ENCODE measurements around the gene TACC3.

TACC3 gene

GRCh38 chr4:1708581-1708980 lies 12.7 kb upstream of the TACC3 start:
- POLR2A ChIA-PET, result interaction anchor here (0.7 to 1.1 kb wide), 3 partner anchors 12 to 462 kb away, joined by 3 to 5 read pairs (median 3); partner anchors contain the start of gene TMEM129
- DNase-seq (ENCODE audit: extremely low spot score), result no peak
- CTCF ChIA-PET, result interaction anchor here (0.9 to 9.6 kb wide), 6 partner anchors 8 to 21 kb away, joined by 3 to 149 read pairs (median 4); no protein-coding TSS in a partner anchor
- TF ChIP-seq CTCF (IDR thresholded peaks at IDR 0.05; ENCODE audit: control extremely low read depth, extremely low read depth, low read depth, missing control alignments), result no peak

GRCh38 chr4:1711055-1711570 lies 10.2 kb upstream of the TACC3 start:
- POLR2A ChIA-PET, result interaction anchor here (1.4 kb wide), 1 partner anchor 11 kb away, joined by 6 read pairs; no protein-coding TSS in a partner anchor
- no peak for DNase-seq (ENCODE audit: extremely low spot score)
- CTCF ChIA-PET, result interaction anchor here (3.8 to 9.6 kb wide), 2 partner anchors 15 to 17 kb away, joined by 25 to 149 read pairs; no protein-coding TSS in a partner anchor
- TF ChIP-seq CTCF (IDR thresholded peaks at IDR 0.05; ENCODE audit: control extremely low read depth, extremely low read depth, low read depth, missing control alignments), result no peak

GRCh38 chr4:1711571-1712215 lies 9.6 kb upstream of the TACC3 start:
- CTCF ChIA-PET, result interaction anchor here (1.5 to 9.6 kb wide), 3 partner anchors 11 to 17 kb away, joined by 4 to 149 read pairs (median 25); no protein-coding TSS in a partner anchor
- DNase-seq (ENCODE audit: extremely low spot score), result no peak
- TF ChIP-seq CTCF (IDR thresholded peaks at IDR 0.05; ENCODE audit: control extremely low read depth, extremely low read depth, low read depth, missing control alignments), result no peak
- POLR2A ChIA-PET, result interaction anchor here (0.7 to 1.4 kb wide), 4 partner anchors 9 to 18 kb away, joined by 3 to 9 read pairs (median 6); partner anchors contain the start of genes TACC3 and TMEM129

- no peak for TF ChIP-seq CTCF (IDR thresholded peaks at IDR 0.05; ENCODE audit: control extremely low read depth, extremely low read depth, low read depth, missing control alignments)
- peak; percentile 98 for DNase-seq (ENCODE audit: extremely low spot score)
- ChIA-PET POLR2A (interaction anchor here (0.5 to 1.4 kb wide), 7 partner anchors 9 to 333 kb away, joined by 3 to 9 read pairs (median 3); partner anchors contain the start of genes TACC3 and TMEM129), CTCF (interaction anchor here (1.4 to 9.6 kb wide), 4 partner anchors 11 to 33 kb away, joined by 3 to 149 read pairs (median 14); no protein-coding TSS in a partner anchor)
Observed at GRCh38 chr4:1712216-1713002, 8.9 kb upstream of the TACC3 start, which contains the start of gene SLBP. Gene SLBP (minus strand): TSS chr4:1712319. CDS start chr4:1712188, 131 bp downstream.

GRCh38 chr4:1713003-1713851 lies 8.1 kb upstream of the TACC3 start:
- DNase-seq (ENCODE audit: extremely low spot score), result no peak
- CTCF ChIA-PET, result interaction anchor here (0.8 to 9.6 kb wide), 6 partner anchors 10 to 32 kb away, joined by 3 to 149 read pairs (median 5); no protein-coding TSS in a partner anchor
- TF ChIP-seq CTCF (IDR thresholded peaks at IDR 0.05; ENCODE audit: control extremely low read depth, extremely low read depth, low read depth, missing control alignments), result no peak
- POLR2A ChIA-PET, result interaction anchor here (1.0 kb wide), 1 partner anchor 20 kb away, joined by 9 read pairs; no protein-coding TSS in a partner anchor

All from GM10248 (cell line).